Measurements from ENCODE around the gene SKAP1.

Gene SKAP1

DNA sequence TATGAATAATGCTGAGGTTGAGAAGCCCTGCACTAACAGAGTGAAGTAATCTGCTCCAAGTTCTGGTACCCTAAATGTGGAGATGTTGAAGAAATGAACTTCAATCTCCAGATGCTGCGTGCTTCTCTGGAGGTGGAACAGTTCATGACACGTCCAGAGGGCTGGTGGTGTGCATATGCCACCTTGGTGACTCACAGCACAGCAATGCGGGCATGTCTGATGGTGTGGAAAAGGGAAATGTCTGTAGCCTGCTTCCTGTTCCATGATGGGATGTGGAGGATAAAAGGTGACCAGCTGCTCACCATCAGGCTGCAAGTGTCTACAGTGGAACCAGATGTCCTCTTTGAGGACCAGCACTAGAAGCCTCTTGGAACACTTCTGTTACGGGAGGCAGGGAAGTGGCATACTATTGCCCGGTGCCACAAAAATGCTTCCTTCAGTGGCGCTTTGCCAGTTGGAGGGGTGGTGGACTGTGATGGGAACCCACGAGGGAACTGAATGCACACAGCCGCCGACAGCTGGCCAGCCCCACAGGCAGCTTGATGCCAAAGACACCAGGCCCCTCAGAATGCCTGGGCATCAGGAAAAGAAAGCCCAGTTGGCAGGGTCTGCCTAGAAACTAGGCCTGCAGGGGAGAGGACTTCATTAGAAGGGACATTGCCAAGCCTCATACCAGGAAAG, 302.5 kb downstream of the SKAP1 start:
- H3K4me3 ChIP-seq (replicated peaks; ENCODE audit: low read depth, low read length) = no peak overlapping the region
- TF ChIP-seq, protein P1, sequence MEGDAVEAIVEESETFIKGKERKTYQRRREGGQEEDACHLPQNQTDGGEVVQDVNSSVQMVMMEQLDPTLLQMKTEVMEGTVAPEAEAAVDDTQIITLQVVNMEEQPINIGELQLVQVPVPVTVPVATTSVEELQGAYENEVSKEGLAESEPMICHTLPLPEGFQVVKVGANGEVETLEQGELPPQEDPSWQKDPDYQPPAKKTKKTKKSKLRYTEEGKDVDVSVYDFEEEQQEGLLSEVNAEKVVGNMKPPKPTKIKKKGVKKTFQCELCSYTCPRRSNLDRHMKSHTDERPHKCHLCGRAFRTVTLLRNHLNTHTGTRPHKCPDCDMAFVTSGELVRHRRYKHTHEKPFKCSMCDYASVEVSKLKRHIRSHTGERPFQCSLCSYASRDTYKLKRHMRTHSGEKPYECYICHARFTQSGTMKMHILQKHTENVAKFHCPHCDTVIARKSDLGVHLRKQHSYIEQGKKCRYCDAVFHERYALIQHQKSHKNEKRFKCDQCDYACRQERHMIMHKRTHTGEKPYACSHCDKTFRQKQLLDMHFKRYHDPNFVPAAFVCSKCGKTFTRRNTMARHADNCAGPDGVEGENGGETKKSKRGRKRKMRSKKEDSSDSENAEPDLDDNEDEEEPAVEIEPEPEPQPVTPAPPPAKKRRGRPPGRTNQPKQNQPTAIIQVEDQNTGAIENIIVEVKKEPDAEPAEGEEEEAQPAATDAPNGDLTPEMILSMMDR (IDR thresholded peaks at IDR 0.05; ENCODE audit: low read length, missing control alignments) = no peak
- peak; percentile 21 for DNase-seq (ENCODE audit: low read depth)

DNA sequence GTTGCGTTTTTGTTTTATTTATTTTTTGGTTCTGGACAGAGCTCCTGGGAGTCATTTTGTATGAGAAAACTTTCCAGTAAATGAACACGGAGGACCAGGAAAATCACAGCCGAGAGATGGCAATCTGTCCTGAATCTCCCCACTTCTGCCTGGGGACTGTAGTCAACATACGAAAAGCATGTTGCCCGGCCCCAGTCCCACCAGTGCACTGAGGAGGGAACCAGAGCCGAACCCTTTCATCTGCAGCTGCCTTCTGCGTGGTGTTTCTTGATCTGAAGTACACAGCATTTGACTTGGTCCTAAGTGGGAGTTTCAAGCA, 303.5 kb downstream of the SKAP1 start:
- H3K4me3 ChIP-seq (replicated peaks; ENCODE audit: low read depth, low read length) = no peak overlapping the region
- DNase-seq (ENCODE audit: low read depth) = no peak
- TF ChIP-seq, protein P1 (IDR thresholded peaks at IDR 0.05; ENCODE audit: low read length, missing control alignments) = no peak

DNA sequence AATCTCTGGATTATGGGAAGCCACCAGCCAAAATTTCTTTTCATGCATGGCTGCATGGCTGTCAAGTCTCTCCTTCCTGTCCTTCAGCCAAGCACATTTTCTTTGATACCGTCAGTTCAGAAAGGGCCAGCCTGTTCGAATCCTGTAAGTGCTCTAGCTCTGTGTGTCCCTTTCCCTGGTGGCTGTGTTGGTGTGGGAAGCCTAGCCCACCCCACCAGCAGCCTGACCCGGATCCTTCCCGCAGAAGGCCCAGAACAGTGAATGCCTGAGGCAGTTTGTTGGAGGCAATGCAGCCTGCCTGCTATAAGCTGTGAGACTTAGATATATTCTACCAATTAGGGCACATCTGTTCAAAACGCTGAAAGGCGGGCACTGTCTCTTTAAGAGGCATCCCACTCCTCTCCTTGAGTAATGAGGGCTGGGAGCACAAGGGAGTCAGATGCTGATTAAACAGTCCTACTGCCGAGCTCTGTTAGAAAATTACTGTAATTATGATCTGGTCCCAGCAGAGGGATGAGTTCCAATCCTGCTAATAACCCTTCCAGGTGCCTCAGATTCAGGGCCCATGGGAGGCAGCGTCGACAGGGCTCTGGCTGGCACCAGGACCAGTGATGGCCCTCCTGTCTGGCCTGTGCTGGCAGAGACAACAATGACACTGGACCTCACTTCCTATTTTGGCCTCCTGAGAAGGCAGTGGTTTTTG, 304.0 kb downstream of the SKAP1 start:
- no peak for DNase-seq (ENCODE audit: low read depth)
- TF ChIP-seq, protein P1 (IDR thresholded peaks at IDR 0.05; ENCODE audit: low read length, missing control alignments) = no peak
- no peak overlapping the region for H3K4me3 ChIP-seq (replicated peaks; ENCODE audit: low read depth, low read length)

DNA sequence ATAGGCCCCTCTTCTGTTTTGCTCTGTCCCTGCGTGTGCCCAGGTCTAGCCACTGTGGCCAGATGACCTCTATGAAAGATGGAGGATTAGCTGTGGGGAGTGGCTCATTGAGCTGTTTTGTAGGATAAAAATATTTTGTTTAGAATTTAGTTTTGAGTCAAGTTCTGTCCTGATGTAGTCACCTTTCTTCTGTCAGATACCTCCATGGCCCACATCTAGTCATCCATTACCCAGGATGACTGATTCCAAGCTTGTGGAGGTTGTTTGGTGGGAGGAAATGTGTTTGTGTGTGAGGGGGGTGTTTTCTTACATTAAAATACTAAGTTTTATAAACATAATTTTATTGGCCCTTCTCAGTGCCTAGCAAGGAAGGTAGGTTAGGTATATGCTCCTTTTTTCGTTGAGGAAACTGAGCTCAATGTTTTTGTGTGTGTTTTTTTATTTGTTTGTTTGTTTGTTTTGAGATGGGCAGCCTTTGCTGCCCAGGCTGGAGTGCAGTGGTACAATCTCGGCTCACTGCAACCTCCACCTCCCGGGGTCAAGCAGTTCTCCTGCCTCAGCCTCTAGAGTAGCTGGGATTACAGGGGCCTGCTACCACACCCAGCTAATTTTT, 306.1 kb downstream of the SKAP1 start:
- TF ChIP-seq, protein P1 (IDR thresholded peaks at IDR 0.05; ENCODE audit: low read length, missing control alignments) = no peak
- H3K4me3 ChIP-seq (replicated peaks; ENCODE audit: low read depth, low read length) = no peak overlapping the region
- no peak for DNase-seq (ENCODE audit: low read depth)

- no peak for DNase-seq (ENCODE audit: low read depth)
- no peak overlapping the region for H3K4me3 ChIP-seq (replicated peaks; ENCODE audit: low read depth, low read length)
- TF ChIP-seq, protein P1 (IDR thresholded peaks at IDR 0.05; ENCODE audit: low read length, missing control alignments) = no peak
Measured at GRCh38 chr17:48123111-48123510, 306.9 kb downstream of the SKAP1 start.

DNA sequence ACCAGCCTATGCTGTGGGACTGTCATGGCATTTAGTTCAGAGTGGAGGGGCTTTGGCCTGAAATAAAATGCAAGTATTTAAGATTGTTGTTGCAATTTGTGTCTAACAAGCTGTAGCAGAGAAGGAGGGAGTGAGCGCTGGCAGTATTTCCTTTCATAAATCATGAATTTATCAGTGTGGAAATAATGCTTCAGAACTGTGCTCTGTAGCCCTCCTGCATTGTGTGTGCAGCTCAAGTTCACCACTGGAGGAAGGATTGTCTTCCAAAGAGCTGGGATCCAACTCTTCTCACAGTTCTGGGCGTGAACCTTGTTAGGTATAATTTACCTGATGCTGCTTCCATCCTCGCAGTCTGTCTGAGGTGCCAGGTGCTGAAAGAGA, 307.4 kb downstream of the SKAP1 start:
- no peak overlapping the region for H3K4me3 ChIP-seq (replicated peaks; ENCODE audit: low read depth, low read length)
- no peak for DNase-seq (ENCODE audit: low read depth)
- TF ChIP-seq, protein P1 (IDR thresholded peaks at IDR 0.05; ENCODE audit: low read length, missing control alignments) = no peak

Measured in fibroblast of pulmonary artery (primary cell).